ENCODE measurements around the gene TMX1.

Gene TMX1

DNA sequence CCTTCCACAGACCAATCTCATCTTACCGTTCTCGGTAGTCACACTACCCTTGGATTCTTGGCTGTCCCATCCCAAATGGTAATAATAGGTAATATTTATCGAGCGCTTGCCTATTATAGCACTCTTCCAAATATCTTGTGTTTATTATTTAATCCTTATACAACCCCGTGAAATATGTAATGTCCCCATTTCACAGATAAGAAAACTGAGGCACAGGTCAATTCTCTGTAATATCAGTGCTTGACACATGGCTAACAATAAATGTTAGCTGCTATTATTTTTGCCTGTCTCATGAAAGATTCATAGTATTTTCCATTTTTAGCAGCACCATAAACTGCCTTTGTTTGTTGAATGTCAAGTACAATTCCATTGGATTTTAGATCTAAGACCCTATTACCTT lies 4.5 kb downstream of the TMX1 start:
- no peak for DNase-seq

DNA sequence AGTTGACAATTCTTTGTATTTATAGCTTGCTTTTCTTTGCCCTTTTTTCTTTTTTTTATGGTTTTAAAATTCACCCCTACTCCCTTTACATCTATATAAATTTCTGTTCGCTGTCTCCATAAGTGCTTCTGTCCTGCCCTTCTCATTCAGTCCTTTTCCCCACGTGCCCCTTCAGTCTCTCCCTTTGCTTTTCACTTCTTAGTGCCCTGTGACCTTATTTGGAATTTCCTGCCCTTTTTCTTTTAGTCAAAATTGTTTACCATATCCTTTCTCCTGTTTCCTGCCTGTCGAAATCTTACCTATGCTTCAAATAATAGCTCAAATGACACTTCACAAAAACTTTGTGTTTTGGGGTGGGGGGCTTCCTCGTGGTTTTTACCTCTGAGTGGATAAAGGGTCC lies 6.0 kb downstream of the TMX1 start:
- DNase-seq = no peak

DNA sequence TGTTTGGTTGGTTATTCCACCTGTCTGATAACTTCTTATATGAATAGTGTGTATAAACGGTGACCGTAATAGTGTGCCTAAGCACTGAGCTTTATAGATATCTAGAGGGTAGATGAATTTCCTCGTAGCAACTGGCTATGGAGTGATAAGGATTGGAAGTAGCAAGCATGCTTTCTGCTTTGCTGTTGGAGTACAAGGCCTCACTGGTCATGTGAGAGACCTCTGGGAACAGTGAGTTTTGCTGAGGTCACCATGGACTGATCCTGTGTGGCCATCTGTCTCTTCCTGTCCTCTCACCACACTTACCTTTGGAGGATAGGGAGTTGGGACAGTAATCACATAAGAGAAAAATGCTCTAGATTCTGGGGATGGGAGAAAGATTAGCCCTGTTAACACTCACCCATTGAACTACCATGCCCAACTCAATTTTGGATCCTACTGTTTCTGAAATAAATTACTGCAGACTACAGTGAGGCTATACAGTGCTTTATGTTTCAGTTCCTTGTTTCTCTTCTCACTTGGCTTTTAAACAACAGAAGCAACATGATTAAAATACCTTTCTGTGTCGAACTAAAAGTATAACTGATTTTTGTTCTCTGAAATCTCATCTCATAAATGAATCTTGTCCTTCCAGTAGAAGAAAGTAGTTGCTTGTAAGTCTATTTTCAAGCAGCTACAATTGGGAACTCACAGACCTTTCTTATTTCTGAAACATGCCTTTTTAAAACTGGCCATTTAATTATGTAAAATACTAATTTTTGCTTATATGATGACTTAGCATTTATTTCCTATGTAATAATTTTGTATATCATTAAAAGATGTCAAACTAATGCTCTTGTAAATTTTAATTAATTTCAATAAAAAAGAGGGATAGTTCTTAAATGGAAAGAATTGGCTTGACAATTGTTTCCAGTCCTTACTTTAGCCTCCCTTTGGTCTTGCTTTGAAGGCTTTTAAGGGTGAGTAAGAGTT lies 8.3 kb downstream of the TMX1 start:
- no peak for DNase-seq

DNA sequence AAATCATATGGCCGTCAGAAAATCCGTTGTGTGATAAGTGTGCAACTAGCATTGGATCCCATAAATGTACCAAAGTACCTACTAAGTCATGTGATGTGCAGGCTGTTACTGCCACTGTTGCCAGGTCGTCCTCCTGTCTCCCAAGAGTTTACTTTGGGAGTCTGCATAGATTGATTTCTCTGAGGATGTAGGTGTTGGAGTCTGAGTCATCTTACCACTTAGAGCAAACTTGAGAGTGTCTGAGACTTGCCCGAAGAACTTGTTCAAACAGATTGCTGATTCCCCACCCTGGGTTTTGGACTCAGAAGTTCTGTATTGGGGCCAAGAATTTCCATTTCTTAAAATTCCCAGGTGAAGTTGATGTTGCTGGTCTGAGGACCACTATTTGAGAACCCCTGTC lies 11.4 kb downstream of the TMX1 start:
- DNase-seq = no peak

DNA sequence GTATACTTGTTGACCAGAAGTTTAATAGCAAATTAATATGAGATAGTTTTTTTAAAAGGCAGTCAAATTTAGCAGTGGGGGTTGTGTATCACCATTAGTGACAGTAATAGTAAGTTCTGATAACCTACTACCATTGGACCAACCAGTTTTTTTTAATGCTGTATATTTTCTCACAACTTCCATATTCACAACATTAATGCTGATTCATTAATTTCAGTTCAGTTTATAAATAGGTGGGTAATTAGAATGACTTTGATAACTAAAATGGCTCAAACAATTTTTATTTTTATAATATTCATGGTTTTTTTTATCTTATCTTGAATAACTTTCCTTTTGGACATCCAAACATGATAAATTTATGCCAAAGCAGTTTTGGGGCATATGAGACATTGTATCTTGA lies 13.8 kb downstream of the TMX1 start:
- no peak for DNase-seq

DNA sequence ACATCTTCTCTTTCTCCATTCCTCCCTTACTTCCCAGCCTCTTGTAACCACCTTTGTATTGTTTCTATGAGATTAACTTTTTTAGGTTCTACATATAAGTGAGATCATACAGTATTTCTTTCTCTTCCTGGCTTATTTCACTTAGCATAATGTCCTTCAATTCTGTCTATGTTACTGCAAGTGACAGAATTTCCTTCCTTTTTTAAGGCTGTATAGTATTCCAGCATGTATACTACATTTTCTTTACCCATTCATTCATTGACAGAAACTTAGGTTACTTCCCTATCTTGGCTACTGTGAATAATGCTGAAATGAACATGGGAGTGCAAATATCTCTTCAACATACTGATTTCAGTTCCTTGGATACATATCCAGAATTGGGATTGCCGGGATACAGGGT lies 18.2 kb downstream of the TMX1 start:
- DNase-seq = no peak

DNA sequence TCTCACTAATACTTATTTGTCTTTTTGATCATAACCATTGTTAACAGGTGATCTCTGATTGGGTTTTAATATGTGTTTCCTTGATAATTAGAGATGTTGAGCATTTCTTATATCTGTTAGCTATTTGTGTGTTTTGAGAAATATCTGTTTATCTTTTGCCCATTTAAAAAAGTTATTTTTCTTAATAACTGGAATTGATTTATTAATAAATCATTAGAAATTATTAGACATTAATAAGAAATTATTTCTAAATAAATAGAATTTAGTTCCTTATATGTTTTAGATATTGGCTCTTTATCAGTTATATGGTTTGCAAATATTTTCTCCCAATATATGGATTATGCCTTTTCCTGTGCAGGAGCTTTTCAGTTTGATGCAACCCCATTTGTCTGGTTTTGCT lies 18.7 kb downstream of the TMX1 start:
- no peak for DNase-seq

DNA sequence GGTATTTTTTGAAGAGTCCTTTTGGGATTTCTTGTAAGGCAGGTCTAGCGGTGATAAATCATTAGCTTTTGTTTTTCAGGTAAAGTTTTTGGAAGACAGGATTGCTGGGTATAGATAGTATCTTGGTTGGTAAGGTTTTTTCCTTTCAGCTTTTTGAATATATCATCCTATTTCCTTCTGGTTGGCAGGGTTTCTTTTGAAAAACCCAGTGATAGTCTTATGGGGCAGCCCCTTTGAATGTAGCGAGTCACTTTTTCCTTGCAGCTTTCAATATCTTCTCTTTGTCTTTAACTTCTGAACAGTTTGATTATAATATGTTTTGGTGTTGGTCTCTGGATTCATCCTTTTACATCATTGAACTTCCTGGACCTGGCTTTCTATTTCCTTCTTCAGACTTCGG lies 20.2 kb downstream of the TMX1 start:
- DNase-seq = no peak

DNA sequence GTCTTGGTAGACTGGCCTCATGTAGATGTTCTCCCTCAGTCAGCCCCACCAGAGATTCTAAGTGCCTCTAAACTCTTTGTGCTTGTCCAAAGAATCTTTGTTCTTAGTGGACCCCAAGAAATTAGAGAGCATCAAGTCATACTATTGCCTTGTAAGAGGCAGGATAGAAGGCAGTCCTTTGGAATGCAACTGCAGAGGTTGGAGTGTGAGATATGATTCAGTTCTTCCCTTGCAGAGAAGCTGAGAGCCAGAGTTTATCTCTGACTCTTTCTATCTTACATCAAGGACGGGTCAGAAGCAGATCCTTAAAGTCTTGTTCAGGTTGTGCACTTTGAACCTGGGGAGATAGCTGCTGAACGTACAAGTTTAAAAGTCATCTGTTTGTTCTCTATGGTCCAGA lies 21.1 kb downstream of the TMX1 start:
- DNase-seq = no peak

DNA sequence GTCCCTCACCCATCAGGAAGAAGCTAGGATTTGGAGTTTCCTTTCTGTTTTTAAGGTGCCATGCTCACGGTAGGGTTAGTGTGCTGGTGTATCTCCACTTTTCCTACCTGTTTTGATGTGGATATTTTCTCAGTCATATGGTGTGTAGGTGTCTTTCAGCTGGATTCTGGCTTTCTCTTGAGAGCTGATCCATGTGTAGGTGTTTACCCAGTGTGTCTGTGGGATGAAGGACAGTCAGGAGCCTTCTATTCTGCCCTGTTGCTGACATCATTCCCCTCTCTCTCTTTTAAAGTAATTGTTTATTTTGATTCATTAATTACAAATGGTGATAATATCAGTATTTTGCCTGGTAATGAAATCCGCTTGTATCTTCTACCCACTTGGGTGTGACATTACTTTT lies 22.8 kb downstream of the TMX1 start:
- DNase-seq = no peak

DNA sequence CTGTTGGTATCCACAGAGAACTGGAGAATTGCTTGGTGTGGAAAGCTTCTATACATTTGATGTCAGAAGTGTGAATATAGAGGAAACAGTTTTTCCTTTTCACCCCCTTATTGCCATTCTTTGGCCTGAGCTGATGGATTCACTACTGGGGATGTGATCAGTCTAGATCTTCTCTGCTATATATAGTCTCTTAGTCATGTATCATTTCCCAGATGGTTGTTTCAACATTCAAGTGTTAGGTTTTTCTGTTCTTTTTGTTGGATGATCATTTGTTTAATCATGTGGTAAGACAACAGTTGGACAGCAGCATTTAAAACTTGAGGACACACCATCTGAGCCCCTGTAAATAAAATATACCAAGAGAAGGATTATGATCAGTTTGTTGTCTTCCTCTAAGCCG lies 29.6 kb downstream of the TMX1 start:
- no peak for DNase-seq

DNA sequence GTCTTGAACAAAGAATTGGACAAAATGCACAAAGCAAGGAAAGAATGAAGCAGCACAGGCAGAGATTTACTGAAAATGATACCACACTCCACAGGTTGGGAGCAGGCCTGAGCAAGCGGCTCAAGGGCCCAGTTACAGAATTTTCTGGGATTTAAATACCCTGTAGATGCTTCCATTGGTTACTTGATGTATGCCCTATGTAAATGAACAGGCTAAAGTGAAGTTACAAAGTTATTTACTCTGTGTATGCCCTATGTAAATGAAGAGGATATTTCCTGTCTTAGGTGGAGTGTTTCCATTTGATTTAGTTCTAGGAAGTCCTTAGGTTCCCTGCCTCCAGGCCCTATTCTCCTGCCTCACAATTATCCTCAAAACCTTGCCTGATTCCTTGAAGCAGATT lies 36.6 kb downstream of the TMX1 start:
- DNase-seq = no peak

DNA sequence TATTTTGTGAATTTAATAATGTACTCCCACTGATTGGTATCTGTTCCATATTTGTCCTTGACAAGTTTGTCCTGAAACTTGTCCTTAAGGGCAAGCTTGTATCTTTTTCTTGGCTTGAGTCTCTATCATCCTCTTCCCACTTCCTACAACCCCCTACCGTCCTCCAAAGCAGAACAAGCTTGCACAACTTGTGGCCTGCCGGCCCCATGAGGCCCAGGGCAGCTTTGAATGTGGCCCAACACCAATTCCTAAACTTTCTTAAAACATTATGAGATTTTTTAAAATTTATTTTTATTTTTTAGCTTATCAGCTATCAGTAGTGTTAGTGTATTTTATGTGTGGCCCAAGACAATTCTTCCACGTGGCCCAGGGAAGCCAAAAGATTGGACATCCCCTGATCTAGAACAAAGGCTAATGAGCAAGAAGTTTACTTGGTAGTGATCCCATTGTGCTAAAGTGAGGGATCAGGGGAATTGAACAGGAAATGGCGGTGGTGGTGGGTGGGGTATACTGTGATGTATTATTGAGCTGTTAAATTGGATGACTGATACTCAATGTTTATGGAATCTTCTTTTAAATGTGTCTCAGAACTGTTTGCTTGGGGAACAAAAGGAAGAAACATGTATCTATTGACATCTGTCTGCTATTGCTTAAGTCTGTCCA lies 37.8 kb downstream of the TMX1 start:
- no peak for DNase-seq

DNA sequence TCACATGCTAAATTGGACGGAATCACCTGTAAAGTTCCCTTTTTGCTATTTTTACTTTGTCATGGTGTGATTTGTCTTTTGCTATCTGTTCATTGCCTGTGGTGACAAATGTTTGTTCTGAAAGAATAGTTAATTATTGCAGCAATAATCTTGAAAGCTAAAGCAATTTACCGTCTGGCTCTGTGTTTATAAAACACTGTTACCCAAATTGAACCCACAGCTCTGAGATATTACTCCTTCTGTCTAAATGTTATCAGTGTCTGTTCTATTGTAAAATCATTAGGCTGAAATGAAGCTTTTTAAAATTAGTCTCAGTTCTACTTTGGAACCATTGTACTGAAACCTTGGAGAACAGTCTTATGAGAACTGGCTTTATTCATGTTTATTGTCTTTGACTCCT lies 42.5 kb downstream of the TMX1 start:
- no peak for DNase-seq

DNA sequence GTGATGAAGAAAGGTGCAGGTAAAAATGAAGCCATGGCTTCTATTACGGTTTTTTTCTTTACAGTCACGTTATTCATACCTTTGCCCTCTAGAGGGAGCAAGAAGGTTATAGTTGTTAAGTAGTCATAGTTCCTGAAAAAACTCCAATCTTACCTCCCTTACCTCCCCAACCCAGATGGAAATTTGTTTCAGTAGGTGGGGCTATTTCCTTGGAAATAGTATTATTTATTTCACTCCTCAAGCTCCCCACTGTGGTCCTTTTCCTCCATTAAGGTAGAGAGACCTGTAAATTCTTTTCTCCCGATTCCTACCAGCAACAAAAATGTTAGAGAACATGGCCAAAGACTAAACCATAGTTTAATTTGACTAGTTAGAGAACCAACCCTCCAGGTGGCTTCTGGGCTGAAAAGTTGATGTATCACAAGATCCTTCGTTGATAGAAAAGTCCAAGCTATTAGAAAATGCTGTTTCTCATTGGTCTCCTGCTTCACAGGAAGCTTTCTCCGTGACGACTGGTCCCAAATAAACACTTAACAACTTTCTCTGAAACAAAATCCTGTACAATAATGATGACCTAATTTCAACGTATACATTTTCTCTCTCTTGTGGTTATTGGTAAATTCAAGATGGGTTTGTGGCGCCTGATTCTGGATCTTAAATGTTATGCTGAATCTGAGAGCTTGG lies 43.5 kb downstream of the TMX1 start:
- peak; percentile 47 for DNase-seq

DNA sequence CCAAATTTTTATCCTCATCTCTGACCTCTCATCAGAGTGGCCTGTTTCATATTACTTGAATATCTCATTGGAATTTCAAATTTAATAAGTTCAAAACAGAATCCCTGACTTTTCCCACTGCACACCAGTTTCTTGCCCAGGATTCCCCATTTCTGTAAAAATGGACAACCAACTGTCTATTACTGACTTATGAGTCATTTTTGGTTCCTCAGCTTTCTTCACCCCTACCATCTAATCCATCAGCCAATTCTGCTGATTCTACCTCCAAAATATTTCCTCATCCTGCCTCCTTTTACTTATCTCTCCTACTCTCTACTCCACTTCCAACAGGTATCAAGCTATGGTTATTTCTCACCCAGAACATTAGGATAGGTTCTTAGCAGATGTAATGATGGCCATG lies 44.2 kb downstream of the TMX1 start:
- DNase-seq = no peak

DNA sequence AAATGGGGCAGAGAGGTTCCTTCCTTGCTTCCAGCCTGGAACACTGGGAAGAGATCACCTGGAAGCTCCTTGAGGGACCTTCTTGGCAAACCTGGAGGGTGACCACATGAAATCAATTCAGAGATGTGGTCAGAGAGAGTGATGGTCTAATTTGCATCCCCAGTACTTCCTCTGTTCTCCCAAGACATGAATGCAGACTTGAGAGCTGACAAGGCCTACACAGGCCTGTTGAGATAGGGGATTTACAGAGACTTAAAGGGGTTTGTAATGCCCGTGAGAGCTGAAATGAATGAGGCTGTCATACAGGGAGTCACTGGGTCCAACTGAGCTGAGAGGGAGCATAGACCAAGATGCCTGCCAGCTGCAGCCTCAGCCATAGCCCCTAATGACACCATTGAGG lies 45.1 kb downstream of the TMX1 start:
- no peak for DNase-seq

DNA sequence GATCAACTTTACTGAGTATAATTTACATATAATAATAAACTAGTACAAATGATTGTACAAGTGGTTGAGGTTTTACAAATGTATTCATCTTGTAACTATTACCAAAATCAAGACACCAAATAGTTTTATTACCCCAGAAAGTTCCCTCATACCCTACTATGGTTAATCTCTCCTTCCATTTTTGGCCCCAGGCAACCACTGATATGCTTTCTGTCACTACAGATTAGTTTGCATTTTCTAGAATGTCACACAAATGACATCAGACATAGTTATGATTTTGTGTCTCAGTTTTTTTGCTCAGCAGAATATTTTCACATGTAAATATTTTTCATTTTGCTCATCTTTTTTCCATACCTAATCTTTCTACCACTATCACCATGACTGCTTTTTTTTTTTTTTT lies 49.1 kb downstream of the TMX1 start:
- DNase-seq = no peak

DNA sequence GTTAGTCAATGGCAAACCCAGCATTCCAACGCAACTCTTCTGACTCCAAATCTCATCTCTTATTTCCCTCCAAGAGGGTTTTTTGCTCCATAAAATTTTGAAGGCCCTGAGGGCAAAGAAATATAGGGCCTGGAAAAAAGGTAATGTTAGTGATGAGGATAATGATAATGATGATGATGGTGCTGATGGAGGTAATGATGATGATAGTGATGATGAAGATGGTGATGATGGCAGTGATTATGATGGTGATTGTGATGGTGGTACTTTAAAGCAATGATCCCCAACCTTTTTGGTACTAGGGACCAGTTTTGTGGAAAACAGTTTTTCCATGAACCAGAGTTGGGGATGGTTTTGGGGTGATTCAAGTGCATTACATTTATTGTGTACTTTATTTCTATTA lies 50.1 kb downstream of the TMX1 start:
- no peak for DNase-seq

DNA sequence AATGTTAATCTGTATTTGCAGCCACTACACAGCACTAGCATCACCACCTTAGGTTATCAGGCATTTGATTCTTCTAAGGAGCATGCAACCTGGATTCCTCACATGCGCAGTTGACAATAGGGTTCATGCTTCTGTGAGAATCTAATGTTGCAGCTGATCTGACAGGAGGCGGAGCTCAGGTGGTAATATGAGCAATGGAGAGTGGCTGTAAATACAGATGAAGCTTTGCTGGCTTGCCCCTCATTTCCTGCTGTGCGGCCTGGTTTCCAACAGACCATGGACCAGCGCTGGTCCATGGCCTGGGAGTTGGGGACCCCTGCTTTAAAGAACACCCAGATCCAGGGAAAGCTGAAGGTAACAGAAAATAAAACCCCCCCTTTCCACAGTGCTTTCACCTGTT lies 51.0 kb downstream of the TMX1 start:
- DNase-seq = no peak

DNA sequence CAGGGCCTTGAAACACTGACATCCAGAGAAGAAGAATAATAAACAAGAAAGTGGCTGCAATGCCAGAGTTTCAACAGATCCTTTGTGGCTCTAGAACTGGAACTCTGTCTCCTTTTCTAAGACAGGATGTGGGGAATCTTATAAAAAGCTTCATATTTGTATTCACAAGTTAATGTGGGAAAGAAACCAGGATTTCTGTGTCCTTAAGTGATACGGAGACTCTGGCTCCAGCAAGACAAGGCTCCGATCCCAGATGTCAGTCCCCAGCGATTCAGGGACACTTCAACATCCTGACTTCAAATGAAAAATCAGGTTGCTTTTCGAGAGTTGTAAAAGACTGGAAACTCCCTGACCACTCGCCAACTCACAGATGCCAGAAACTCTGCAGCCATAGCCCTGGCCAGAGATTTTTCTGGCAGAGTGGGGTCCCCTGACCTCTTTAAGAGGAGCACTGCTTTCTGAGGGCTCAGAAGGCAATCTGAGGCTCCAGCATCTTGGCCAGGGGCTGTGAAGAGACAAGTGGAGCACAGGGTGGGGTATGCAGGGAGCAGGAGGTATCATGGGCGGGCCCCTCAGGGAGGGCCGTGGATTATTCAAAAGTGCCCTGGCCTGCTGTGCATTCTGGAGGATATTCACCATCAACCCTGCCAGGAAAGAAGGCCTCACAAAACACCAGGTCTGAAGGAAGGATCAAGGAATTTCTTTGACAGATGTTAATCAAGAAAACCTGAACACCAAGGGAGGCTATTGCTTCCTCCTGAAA lies 53.3 kb downstream of the TMX1 start:
- no peak for DNase-seq

DNA sequence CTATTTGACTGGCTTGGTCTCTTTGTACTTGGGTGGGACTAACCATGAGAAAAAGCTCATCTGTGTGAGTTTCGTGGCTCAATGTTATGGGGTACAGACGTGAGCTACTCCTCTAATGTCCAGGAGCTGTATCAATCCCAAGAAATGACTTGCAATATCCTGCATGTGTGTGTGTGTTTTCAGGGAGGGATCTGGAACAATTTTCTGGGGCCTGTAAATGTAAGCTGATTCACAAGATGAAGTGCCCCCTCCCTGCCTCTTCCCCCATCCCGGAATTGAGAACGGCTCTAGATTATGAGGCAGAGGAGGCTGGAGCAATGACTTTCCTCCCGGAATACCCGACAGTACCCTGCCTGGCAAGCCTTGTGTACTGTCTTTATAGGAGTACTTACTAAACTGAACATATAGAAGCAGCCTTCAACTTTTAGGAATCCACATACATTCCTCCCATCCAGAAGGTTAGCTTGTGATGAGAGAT lies 53.9 kb downstream of the TMX1 start:
- DNase-seq = no peak

DNA sequence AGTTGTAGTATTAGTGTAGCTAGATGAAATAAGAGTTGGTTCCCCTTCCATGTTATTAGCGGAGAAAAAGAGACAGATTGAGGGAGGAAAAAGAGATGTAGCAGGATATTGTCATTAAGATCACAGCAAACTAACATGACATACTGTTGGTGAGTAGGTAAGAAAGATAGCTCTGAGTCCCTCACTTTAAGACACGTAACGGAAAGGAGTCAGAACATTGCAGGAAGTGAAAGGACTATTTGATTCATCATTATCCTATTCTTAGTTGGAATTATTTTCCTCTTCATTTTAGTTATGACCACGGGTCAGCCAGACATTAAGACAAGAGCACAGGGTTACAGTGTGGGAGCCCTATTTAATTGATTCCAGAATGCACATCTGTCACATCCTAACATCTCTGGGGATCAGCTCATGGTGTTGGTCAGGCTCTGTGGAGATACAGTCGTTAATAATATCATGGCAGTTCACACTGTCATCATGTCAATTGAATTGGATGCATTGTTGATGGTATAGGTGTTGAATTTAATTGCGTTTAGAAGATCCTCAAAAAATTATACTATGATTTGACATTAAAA lies 55.0 kb downstream of the TMX1 start:
- no peak for DNase-seq
